HG02610 (cell line): ENCODE data around the gene DTX2.
"Not testable (repeated sequence)": the region's sequence is repeated elsewhere in the genome, so short reads cannot be mapped to it uniquely, and the experiment has no call there.

Experiments
- ATAC-seq: cut with Tn5 transposase; IDR thresholded peaks from one replicate; pipeline ENCODE4 v1.9.1; 2021; ENCODE audit warnings: mild to moderate bottlenecking, moderate library complexity; ENCODE audit not compliant: unreplicated experiment

DTX2 gene

DNA sequence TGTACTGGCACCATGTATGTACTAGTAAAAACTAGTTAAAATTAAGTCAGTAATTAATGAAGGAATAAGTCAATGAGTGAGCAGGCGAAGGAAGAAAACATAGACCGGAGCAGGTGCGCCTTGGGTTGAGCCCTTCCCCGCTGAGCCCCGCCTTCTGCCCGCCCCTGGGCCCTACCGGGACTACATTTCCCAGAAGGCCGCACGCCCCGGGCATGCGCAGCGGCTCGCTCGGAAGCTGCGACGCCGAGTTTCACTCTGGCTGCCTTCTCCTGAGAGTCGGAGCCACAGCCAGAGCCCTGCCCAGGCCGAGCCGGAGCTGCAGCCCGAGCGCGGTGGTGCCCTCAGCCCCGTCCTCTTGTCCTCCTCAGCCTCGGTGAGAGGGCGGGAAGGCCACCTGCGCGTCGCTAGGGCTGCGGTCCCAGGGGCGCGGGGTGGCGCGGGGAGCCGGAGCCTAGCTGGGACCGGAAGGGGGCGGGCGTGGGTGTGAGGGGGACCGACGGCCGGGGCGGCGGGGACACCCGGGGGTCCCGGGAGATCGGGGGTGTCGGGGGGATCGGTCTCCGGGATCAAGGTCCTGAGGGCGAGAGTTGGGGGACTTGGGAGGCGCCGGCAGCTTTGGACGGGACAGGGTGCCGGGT, at the start of gene DTX2:
TSS of gene DTX2 (plus strand) at position 246 of the 638 bp plus-strand sequence. CDS start 18,801 bp downstream, outside the sequence.
- ATAC-seq: peak; percentile 95

DNA sequence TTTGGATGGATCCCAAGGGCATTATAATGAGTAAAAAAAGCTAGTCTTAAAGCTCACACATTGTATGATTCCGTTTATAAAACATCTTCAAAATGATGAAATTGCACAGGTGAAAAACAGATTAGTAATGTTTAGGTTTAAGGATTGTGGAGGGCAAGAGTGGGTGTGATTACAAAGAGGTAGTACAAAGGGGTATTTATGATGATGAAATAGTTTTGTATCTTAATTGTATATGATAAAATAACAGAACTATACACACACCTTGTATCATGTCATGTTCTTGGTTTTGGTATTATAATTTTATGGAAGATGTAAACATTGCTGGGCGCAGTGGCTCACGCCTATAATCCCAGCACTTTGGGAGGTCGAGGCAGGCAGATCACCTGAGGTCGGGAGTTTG, 49.3 kb upstream of the DTX2 start:
- ATAC-seq: no peak

DNA sequence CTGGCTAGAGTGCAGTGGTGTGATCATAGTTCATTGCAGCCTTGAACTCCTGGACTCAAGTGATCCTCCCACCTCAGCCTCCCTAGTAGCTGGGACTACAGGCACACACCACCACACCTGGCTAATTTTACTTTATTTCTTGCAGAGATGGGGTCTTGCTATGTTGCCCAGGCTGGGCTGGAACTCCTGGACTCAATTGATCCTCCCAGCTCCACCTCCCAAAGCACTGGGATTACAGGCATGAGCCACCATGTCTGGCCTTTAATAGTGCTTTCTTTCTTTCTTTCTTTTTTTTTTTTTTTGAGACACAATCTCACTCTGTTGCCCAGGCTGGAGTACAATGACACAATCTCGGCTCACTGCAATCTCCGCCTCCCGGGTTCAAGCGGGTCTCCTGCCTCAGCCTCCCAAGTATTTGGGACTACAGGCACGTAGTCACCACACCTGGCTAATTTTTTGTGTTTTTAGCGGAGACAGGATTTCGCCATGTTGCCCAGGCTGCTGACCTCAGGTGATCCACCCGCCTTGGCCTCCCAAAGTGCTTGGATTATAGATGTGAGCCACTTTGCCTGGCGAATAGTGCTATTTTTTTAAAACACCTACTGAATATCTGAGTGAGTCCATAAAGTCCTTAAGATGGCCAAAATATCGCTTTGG, 43.7 kb upstream of the DTX2 start:
- not testable (repeated sequence) for ATAC-seq

DNA sequence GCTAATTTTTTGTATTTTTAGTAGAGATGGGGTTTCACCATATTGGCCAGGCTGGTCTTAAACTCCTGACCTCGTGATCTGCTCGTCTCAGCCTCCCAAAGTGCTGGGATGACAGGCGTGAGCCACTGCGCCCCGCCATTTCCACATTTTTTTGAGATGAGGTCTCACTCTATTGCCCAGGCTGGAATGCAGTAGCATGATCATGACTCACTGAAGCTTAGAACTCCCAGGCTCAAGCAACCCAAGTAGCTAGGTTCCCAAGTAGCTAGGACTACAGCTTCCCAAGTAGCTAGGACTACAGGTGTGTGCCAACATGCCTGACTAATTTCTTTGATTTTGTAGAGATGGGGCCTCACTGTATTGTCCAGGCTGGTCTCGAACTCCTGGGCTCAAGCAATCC, 40.4 kb upstream of the DTX2 start:
- ATAC-seq: not testable (repeated sequence)

DNA sequence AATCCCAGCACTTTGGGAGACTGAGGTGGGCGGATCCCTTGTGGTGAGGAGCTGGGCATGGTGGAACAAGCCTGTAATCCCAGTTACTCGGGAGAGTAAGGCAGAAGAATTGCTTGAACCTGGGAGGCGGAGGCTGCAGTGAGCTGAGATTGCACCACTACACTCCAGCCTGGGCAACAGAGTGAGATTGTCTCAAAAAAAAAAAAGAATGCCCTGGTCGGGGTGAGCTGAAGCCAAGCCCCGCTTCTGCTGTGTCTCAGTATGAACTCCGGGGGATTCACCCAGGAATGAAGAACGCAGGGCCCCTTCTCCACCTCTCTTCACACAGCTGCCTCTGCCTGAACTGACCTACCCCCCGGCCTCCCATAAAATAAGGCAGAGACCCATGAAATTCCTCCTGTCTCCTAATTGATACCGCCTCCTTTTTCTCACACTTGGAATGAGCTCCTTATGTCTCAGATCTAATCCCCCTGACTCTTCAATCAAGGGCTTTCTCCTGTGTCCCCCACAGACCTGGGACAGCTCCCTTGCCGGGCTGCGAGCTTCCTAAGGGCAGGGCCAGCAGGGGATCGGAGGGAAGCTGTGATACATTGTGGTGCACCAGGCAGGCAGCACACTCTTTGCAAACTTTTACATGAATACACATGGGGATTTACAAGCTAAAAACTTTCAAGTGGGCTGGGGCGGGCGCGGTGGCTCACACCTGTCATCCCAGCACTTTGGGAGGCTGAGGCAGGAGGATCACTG, 37.7 kb upstream of the DTX2 start:
- no peak for ATAC-seq

DNA sequence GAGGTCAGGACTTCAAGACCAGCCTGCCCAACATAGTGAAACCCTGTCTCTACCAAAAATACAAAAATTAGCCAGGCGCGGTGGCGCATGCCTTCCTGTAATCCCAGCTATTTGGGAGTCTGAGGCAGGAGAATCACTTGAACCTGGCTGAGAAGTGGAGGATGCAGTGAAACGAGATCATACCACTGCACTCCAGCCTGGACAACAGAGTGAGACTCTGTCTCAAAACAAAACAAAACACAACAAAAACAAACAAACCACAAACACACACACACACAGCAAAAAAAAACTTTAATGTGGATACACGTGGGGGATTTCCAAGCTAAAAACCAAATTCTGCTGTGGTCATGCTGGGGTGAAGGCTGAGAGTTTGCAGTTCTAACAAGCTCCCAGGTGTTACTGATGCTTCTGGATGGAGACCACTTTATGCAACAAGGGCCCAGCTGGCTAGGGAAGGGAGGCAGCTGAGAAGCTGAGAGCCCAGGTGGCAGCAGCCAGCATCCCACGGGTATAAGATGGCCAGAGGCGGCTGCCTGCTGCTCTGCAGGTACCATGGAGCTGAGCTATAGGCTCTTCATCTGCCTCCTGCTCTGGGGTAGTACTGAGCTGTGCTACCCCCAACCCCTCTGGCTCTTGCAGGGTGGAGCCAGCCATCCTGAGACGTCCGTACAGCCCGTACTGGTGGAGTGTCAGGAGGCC, 36.9 kb upstream of the DTX2 start, which contains the start of gene ZP3:
TSS of gene ZP3 (plus strand) at position 538 of the 699 bp plus-strand sequence. CDS start at position 553, 15 bp downstream.
- peak; percentile 79 for ATAC-seq

DNA sequence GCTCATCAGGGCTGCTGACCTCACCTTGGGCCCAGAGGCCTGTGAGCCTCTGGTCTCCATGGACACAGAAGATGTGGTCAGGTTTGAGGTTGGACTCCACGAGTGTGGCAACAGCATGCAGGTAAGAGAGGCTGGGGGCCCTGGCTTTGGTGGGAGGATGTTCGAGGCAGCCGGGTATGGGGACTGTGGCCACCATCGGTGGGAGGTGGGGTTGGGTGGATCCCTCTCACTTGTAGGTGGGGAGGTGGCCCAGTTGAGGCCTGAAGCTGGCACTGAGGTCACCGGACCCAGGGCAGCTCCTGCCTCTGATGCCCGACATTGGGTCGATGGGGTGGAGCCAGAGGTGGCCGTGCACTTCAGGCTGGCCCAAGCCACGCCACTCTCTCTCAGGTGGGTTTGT, 36.4 kb upstream of the DTX2 start:
- peak; percentile 8 for ATAC-seq

DNA sequence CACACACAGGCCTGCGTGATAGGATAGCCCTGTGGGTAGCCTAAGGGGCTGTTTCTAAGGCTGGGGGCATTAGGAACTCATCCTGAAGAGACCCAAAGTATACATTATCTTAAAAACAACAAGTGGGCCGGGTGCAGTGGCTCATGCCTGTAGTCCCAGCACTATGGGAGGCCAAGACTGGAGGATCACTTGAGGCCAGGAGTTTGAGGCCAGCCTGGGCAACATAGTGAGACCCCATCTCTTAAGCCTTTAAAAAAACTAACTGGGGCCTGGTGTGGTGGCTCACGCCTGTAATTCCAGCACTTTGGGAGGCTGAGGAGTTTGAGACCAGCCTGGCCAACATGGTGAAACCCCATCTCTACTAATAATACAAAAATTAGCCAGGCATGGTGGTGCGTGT, 36.0 kb upstream of the DTX2 start:
- not testable (repeated sequence) for ATAC-seq

DNA sequence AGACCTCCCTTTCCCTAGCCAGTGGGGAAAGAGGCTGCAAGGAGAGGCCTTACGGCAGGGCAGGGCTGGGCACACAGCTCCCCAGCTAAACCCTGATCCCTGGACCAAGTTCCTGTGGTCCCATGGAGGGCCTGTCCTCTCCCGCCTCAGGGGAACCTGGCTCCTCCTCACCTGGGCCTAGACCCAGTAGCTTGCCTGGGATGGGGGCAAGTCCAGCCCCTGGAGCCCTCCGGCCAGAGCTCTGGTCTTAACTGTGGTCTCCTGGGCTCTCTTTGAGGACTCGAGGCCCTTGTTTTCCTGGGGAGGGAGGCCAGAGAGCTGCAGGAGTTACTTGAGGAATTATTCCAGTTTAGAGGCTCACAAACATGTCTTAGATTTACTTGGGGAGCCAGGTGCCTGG, 35.3 kb upstream of the DTX2 start:
- no peak for ATAC-seq

DNA sequence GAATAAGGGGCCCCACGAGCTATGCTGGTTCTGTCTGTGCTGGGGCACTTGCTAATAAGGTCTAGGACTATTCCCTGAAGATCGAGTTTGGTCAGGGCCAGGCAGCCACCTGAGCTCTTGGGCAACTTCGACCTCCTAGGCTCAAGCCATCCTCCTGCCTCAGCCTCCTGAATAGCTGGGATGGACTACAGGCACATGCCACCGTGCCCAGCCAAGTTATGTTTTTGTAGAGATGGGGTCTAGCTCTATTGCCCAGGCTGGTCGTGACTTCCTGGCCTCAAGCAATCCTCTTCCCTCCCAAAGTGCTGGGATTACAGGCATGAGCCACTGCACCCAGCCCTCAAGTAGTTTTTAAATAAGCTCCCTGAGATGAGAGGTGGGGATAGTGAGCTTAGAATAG, 33.9 kb upstream of the DTX2 start:
- no peak for ATAC-seq

DNA sequence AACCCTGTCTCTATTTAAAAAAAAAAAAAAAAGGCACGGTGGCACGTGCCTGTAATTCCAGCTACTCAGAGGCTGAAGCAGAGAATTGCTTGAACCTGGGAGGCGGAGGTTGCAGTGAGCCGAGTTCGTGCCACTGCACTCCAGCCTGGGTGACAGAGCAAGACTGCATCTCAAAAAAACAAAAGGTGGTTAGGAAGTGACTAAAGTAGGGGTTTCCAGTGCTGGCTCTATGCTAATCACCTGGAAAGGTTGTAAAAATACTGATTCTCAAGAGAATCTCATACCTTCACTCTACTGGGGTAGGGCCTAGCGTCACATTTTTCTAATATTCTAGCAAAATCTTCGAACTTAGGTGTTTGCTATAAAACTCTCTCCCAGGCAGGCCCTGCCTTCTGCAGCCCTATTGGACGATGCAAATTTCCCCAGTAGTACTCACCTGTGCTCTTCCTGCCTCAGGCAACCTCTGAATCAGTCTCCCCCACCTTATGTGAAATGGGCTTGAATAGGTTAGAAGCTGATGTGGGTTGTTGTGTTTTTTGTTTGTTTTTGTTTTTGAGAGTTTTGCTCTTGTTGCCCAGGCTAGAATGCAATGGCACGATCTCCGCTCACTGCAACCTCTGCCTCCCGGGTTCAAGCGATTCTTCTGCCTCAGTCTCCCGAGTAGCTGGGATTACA, 33.2 kb upstream of the DTX2 start:
- no peak for ATAC-seq

DNA sequence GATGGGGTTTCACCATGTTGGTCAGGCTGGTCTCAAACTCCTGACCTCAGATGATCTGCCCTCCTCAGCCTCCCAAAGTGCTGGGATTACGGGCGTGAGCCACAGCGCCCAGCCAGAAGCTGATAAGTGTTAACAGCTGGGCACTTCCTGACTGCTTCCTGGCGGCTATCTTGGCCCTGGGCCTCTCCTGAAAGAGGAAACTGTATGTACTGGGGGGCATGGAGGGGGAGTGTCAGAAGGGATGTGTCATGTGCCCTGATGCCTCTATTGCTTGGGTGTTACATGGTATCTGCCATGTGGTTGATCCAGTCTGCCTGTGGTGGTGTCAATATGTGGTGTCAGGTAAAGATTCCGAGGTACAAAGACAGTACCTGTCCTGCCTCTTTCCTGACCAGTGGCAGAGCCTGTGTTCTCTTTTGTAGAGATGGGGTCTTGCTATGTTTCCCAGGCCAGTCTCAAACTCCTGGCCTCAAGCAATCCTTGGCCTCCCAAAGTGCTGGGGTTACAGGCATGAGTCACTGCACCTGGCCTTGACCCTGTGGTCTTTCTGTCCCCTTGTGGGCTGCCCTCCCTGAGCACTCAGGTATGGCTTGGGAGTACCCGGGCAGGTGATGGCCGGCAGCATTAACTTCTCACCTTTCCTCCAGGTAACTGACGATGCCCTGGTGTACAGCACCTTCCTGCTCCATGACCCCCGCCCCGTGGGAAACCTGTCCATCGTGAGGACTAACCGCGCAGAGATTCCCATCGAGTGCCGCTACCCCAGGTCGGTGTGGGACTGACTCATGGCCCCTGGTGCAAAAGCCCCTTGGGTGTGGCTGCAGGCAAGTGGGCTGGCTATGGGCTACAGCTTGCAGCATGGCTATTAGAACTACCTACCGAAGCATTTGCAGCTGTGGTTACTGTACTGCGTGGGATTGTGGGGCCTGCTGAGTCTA, 32.4 kb upstream of the DTX2 start:
- ATAC-seq: no peak

DNA sequence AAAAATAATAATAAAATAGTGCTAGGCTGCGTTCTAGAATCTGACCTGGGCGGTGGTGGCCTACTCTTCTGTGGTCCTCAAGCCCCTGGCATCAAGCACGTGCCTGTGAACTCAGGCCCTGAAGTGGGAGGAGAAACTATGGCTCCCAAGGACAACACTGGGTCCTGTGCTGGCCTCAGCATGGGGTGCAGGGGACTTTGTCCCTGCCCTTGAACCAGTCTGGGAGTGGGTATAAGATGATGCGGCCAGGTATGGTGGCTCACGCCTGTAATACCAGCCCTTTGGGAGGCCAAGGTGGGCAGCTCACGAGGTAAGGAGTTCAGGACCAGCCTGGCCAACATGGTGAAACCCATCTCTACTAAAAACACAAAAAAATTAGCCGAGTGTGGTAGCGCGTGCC, 31.3 kb upstream of the DTX2 start:
- ATAC-seq: no peak

DNA sequence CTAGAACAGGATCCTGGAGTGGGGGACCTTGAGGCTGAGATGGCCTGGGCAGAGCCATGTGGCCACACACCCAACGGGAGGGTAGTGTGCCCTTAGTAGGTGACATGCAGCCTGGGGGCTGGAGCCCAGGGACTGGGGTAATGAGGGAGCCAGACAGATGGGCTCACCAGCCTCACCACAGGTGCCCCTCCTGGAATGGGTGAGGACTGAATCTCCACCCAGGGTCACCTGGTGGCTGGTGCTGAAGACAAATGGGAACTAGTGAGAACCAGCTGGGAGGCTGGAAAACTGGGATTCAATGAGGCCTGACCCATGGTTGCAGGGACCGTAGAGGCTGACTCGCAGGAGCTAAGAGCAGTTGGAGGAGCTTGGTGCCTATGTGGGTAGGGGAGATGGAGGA, 30.7 kb upstream of the DTX2 start:
- no peak for ATAC-seq

DNA sequence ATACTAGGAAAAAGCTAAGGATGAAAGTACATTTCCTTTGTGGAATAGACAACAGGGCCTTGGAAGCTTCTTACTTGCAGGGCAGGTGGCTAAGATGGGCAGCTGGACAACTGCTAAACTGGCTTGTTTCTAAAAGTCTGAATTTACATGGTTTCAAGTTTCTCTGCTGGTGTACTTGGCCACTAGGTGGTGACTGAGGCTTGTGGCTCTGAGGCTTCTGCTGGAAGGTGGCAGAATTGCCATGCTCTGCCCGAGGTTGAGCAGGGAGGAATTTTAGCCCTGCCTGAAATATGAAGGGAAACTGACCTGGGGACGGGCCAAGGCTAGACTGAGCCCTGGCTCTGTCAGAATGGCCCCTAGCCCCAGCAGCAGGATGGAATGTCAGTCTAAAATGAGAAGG, 23.6 kb upstream of the DTX2 start:
- ATAC-seq: not testable (repeated sequence)

DNA sequence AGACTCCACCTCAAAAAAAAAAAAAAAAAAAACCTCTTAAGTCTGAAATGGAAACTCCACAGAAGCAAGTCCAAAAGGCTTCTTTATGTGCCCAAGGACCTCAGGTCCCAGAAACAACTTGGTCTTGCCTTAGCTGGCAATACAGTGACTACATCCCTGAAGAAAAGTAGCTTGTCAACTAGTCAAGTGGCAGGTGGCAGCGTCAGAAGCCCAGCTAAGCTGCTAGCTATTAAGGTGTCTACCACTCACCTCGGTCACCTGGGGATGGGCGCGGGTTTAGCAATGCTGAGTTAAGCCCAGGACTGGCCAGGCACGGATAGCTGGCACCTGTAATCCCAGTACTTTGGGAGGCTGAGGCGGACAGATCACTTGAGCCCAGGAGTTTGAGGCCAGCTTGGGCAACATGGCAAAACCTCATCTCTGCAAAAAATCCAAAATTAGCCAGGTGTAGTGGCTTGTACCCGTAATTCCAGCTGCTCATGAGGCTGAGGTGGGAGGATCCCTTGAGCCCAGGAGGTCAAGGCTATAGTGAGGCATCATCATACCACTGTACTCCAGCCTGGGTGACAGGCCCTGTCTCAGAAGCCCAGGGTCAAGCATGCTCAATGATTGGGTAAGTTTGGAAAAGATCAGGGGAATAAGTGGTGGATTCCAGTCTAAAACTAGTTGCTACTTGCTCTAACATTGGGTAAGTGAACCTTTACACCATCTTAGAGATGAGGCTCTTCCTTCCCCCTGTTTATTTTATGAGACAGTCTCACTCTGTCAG, 22.2 kb upstream of the DTX2 start:
- not testable (repeated sequence) for ATAC-seq

DNA sequence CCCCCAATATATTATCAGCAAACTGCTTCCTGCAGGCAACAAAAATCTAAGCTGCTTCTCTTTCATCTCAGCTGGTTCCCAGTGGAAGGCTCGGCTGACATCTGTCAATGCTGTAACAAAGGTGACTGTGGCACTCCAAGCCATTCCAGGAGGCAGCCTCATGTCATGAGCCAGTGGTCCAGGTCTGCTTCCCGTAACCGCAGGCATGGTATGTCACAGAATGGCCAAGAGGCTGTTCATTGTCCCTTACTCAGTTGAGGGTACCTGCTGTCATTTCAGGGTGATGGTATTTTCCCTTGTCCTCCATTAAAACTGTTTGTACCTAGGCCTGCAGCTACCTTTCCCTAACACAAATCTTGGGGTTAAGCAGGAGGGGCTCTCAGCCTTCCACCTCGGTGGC, 21.1 kb upstream of the DTX2 start:
- not testable (repeated sequence) for ATAC-seq

DNA sequence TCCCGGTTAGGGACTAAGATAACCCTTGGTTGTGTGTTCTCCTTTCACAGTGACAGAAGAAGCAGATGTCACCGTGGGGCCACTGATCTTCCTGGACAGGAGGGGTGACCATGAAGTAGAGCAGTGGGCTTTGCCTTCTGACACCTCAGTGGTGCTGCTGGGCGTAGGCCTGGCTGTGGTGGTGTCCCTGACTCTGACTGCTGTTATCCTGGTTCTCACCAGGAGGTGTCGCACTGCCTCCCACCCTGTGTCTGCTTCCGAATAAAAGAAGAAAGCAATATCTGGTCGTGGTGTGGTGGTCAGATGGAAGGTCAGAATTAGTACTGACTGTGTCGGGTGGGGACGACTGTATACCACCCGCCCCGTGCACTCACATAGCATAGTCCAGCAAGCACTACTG, 19.7 kb upstream of the DTX2 start:
- ATAC-seq: peak; percentile 33
